CD4-positive, alpha-beta T cell (primary cell): Measurements from ENCODE around the gene DNAJB6. TPM values are rescaled to one million over a fixed set of nuclear protein-coding genes. Genes with fewer than 3 reads are reported as not detected.

ENCODE experiments used
- ATAC-seq: fragments of 200-7000 bp; cut with Tn5 transposase; one replicate; pipeline ENCODE4 v1.10.0; 2022; ENCODE audit warnings: mild to moderate bottlenecking; ENCODE audit not compliant: poor library complexity
- CTCF ChIA-PET: fragments of 350-600 bp; sonication (Branson Sonifier 250); formaldehyde crosslinking; loops from one replicate; lab custom pipeline; 2021; ENCODE audit warnings: antibody characterized with exemption, inconsistent platforms; lab: Charles Lee
- POLR2A ChIA-PET: fragments of 350-600 bp; sonication (Branson Sonifier 250); formaldehyde crosslinking; loops from one replicate; lab custom pipeline; 2021; ENCODE audit warnings: antibody characterized with exemption, inconsistent platforms; lab: Charles Lee
- DNase-seq, 14 experiments: peaks; one replicate each; pipeline ENCODE4 v3.0.0-alpha.2; 2013 to 2020; ENCODE audit warnings: mixed read lengths in 2 of 14
- H3K27ac ChIP-seq, 2 donors: one replicate each; pipeline versions ENCODE4 v1.5.1 to v1.7.0; 2013; ENCODE audit warnings: low read length in 2 of 2, low read depth in 1 of 2, mild to moderate bottlenecking in 1 of 2
- H3K27me3 ChIP-seq, 2 experiments: 1 replicate in 1 of 2; 2 replicates in 1 of 2; pipeline versions ENCODE4 v1.6.1 to v1.7.0; 2013; ENCODE audit warnings: low read length in 2 of 2, control low read depth in 1 of 2, mild to moderate bottlenecking in 1 of 2, moderate library complexity in 1 of 2; ENCODE audit not compliant: insufficient read depth in 2 of 2, control insufficient read depth in 1 of 2
- H3K36me3 ChIP-seq: one replicate; pipeline ENCODE4 v1.6.1; 2013; ENCODE audit warnings: low read length, control low read depth; ENCODE audit not compliant: insufficient read depth
- H3K4me1 ChIP-seq: one replicate; pipeline ENCODE4 v1.6.1; 2013; ENCODE audit warnings: low read length, control low read depth; ENCODE audit not compliant: insufficient read depth
- H3K4me3 ChIP-seq: one replicate; pipeline ENCODE4 v1.5.1; 2013; ENCODE audit warnings: mild to moderate bottlenecking, low read length, moderate library complexity
- H3K9me3 ChIP-seq, 2 experiments: 1 replicate in 1 of 2; 2 replicates in 1 of 2; pipeline versions ENCODE4 v1.6.1 to v1.7.0; 2013; ENCODE audit warnings: low read length in 2 of 2, mild to moderate bottlenecking in 2 of 2, control low read depth in 1 of 2, moderate library complexity in 1 of 2; ENCODE audit not compliant: control insufficient read depth in 1 of 2, insufficient read depth in 1 of 2
- H3K27ac Mint-ChIP-seq: one replicate; pipeline ENCODE4 v1.8.0; 2020; ENCODE audit warnings: mixed read lengths
- H3K27me3 Mint-ChIP-seq: one replicate; pipeline ENCODE4 v1.8.0; 2021; ENCODE audit warnings: mixed read lengths
- H3K36me3 Mint-ChIP-seq: one replicate; pipeline ENCODE4 v1.8.0; 2021; ENCODE audit warnings: low read depth, mixed read lengths
- H3K4me1 Mint-ChIP-seq: one replicate; pipeline ENCODE4 v1.8.0; 2021; ENCODE audit warnings: low read depth, mixed read lengths
- H3K4me3 Mint-ChIP-seq: one replicate; pipeline ENCODE4 v1.8.0; 2020; ENCODE audit warnings: mild to moderate bottlenecking, mixed read lengths
- H3K9me3 Mint-ChIP-seq: one replicate; pipeline ENCODE4 v1.8.0; 2020; ENCODE audit warnings: mixed read lengths
- intact Hi-C, 2 experiments: fragments of 100-400 bp; cut with DNase I in 1 of 2; cut with micrococcal nuclease in 1 of 2; formaldehyde crosslinking; loops; one replicate each; pipeline versions ENCODE4 v1.15.1 to v1.9.0; 2023 to 2025; cut with DNase I, micrococcal nuclease
- total RNA-seq, 174 experiments: library from RNA in 2 of 174; stranded (reverse) in 2 of 174; gene quantifications; one replicate each; pipeline ENCODE4 v1.2.3 and lab custom pipeline; 2021 to 2026
- TF ChIP-seq, protein P1 (sequence below): fragments of 200-600 bp; IDR thresholded peaks from one replicate; pipeline ENCODE4 v1.8.0; 2022; ENCODE audit warnings: antibody characterized with exemption, mild to moderate bottlenecking

DNAJB6 gene
- total RNA-seq, 2 experiments from 2014 or later, result 232 to 242 TPM

DNA sequence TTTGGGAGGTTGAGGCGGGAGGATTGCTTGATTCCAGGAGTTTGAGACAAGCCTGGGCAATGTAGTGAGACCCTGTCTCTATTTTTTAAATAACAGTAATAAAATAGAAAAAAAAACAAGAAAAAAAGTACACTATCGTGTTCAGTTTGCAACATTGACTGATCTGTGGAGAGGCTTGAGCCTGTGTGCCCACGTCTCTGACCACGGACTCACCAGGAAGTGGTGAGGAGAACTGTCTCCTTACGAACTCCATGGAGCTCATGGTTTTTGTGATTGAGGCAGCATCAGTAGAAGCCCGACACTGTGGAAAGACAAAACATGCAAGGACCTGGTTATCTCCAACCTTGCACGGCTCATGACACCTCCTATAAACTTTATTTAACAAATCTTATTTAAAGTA is 23.9 kb upstream of the DNAJB6 start:
- Mint-ChIP-seq H3K4me3 (no peak overlapping the region), H3K27ac (no peak overlapping the region), H3K9me3 (no peaks in the 10 kb centered on the region), H3K36me3 (no peaks in the 10 kb centered on the region), H3K27me3 (no peaks in the 10 kb centered on the region), H3K4me1 (no peaks in the 10 kb centered on the region)
- ChIA-PET POLR2A (no interaction called here), CTCF (no interaction called here)
- no peak overlapping the region for H3K27ac ChIP-seq
- intact Hi-C loops, result no loop called here
- H3K9me3 ChIP-seq, result peaks cover 0 to 6% of the 10 kb centered on the region in 2 experiments
- TF ChIP-seq, protein P1, sequence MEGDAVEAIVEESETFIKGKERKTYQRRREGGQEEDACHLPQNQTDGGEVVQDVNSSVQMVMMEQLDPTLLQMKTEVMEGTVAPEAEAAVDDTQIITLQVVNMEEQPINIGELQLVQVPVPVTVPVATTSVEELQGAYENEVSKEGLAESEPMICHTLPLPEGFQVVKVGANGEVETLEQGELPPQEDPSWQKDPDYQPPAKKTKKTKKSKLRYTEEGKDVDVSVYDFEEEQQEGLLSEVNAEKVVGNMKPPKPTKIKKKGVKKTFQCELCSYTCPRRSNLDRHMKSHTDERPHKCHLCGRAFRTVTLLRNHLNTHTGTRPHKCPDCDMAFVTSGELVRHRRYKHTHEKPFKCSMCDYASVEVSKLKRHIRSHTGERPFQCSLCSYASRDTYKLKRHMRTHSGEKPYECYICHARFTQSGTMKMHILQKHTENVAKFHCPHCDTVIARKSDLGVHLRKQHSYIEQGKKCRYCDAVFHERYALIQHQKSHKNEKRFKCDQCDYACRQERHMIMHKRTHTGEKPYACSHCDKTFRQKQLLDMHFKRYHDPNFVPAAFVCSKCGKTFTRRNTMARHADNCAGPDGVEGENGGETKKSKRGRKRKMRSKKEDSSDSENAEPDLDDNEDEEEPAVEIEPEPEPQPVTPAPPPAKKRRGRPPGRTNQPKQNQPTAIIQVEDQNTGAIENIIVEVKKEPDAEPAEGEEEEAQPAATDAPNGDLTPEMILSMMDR, result no peak
- no peaks in the 10 kb centered on the region for H3K27me3 ChIP-seq
- H3K4me1 ChIP-seq, result no peaks in the 10 kb centered on the region
- no peaks in the 10 kb centered on the region for H3K36me3 ChIP-seq
- no peak for DNase-seq
- no peak overlapping the region for H3K4me3 ChIP-seq
- no peak for ATAC-seq

DNA sequence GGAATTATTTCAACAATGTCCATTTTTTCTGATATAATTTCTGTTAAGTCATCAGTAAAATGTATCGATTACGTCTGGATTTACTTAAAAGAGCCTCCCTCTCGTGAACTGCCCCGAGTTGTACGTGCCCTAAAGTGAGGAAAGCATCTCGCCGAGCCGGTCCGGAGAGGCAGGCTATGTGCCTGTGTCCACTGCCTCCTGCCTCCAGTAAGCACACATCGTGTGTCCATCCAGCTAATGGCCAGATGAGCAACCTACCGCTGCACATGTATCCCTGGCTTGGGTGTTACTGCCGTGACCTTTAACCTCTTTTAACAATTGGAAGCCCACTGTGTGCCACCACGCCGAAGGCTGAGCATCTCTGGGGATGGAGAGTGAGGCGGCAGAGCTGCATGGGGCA is 23.2 kb upstream of the DNAJB6 start:
- ChIA-PET POLR2A (no interaction called here), CTCF (no interaction called here)
- no peaks in the 10 kb centered on the region for H3K36me3 Mint-ChIP-seq
- Histone ChIP-seq H3K4me1 (no peaks in the 10 kb centered on the region), H3K27ac (no peak overlapping the region), H3K27me3 (no peaks in the 10 kb centered on the region), H3K9me3 (peaks cover 0 to 6% of the 10 kb centered on the region in 2 experiments), H3K4me3 (no peak overlapping the region), H3K36me3 (no peaks in the 10 kb centered on the region)
- DNase-seq (no peak), ATAC-seq (no peak)
- TF ChIP-seq, protein P1, result no peak
- H3K9me3 Mint-ChIP-seq, result no peaks in the 10 kb centered on the region
- H3K4me3 Mint-ChIP-seq, result no peak overlapping the region
- no peaks in the 10 kb centered on the region for H3K4me1 Mint-ChIP-seq
- no peaks in the 10 kb centered on the region for H3K27me3 Mint-ChIP-seq
- no peak overlapping the region for H3K27ac Mint-ChIP-seq
- intact Hi-C loops, result no loop called here

DNA sequence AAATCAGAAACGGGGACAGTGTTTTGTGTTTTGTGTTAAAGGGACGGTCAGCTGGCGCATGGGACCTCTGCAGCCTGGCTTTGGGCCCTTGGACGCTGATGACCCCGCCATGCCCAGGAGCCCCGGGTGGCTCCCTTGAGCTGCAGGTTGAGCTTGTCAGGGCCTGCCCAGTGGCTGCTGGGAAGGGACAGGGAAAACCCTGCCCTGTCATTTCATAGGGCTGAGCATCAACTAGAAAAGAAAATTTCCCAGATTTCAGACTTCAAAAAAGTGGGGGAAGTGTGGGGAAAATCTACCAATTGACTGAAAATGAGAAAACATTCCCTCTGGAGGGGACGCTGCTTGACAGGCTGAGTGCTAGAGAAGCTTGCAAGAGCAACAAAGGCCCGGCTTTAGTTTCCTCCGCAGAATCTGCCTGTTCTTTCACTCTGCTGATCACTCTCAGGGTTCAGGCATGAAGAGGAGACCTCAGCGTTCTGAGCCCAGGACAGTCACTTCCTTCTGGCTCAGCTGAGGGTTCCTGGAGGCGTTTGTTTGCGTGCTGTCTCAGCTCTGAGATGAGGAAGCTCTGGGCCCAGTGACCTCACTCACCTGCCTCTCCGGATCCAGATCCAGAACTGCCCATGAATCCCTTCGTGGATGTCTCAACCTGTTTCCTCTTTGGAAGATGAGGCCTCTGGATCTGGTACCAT is 18.6 kb upstream of the DNAJB6 start:
- Histone ChIP-seq H3K4me1 (no peaks in the 10 kb centered on the region), H3K27me3 (no peaks in the 10 kb centered on the region), H3K36me3 (no peaks in the 10 kb centered on the region), H3K9me3 (peaks cover 0 to 6% of the 10 kb centered on the region in 2 experiments), H3K27ac (no peak overlapping the region), H3K4me3 (no peak overlapping the region)
- Mint-ChIP-seq H3K9me3 (no peaks in the 10 kb centered on the region), H3K27me3 (no peaks in the 10 kb centered on the region), H3K36me3 (no peaks in the 10 kb centered on the region), H3K4me1 (no peaks in the 10 kb centered on the region), H3K27ac (no peak overlapping the region), H3K4me3 (no peak overlapping the region)
- intact Hi-C loops, result no loop called here
- ChIA-PET CTCF (no interaction called here), POLR2A (no interaction called here)
- peak in 3 of 14 experiments; percentile 13 to 67 (median 55) for DNase-seq
- ATAC-seq, result no peak
- TF ChIP-seq, protein P1, result no peak
